ENCODE measurements around the gene CENPU. TPM values are rescaled to one million over a fixed set of nuclear protein-coding genes. Genes with fewer than 3 reads are reported as not detected.

CENPU gene
- total RNA-seq, 1 donor from 2014 or later = 3.1 TPM

Other genes starting within 250 kb of the CENPU start
- gene CASP3, start 84.6 kb downstream of the CENPU start, total RNA-seq = 17.4 TPM
- 20.3 TPM for gene PRIMPOL, start 84.4 kb downstream of the CENPU start, total RNA-seq
- 104 TPM for gene ACSL1, start 91.9 kb upstream of the CENPU start, total RNA-seq

Measured in ureter (tissue), 1 donor.